Measurements from ENCODE around the gene ANTXR1. TPM values are rescaled to one million over a fixed set of nuclear protein-coding genes. Genes with fewer than 3 reads are reported as not detected.

ANTXR1 gene
- total RNA-seq, 1 donor from 2014 or later = not detected

GRCh38 chr2:69291721-69292120, 278.7 kb downstream of the ANTXR1 start:
- no peaks in the 10 kb centered on the region for H3K36me3 Mint-ChIP-seq (ENCODE audit: low read depth)
- ATAC-seq (ENCODE audit: low read depth) (no peak), DNase-seq (no peak)
- no peak overlapping the region for H3K4me3 Mint-ChIP-seq
- intact Hi-C loops (cut with micrococcal nuclease) = no loop called here
- no peaks in the 10 kb centered on the region for H3K9me3 Mint-ChIP-seq
- TF ChIP-seq CTCF (IDR thresholded peaks at IDR 0.05) = no peak
- no peak overlapping the region for H3K27ac Mint-ChIP-seq
- ChIA-PET POLR2A (no interaction called here), CTCF (interaction anchor here (1.5 kb wide), 1 partner anchor 15 kb away, joined by 3 read pairs; no protein-coding TSS in a partner anchor)
- no peaks in the 10 kb centered on the region for H3K4me1 Mint-ChIP-seq
- H3K27me3 Mint-ChIP-seq = peaks cover 2% of the 10 kb centered on the region

DNA sequence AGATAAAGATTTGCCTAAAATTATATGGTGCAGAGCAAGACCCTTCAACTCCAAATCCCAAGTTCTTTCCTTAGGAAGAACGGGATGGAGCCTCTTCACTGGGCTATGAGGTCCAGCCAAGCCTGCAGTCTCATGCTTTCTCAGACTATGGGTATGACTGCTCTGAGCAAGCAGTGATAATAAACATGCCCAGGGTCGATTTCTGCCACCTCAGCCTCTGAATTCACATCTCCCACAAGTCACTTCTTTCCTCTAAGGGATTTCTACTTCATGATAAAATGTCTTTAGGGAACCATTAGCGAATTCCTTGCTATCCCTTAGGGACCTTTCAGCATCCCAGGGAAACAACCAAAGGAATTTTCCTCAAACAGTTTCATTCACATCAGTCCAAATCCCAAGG, 279.3 kb downstream of the ANTXR1 start:
- H3K27ac Mint-ChIP-seq = no peak overlapping the region
- POLR2A ChIA-PET = no interaction called here
- H3K9me3 Mint-ChIP-seq = no peaks in the 10 kb centered on the region
- TF ChIP-seq CTCF (IDR thresholded peaks at IDR 0.05) = no peak
- DNase-seq (no peak), ATAC-seq (ENCODE audit: low read depth) (no peak)
- no peaks in the 10 kb centered on the region for H3K36me3 Mint-ChIP-seq (ENCODE audit: low read depth)
- intact Hi-C loops (cut with micrococcal nuclease) = no loop called here
- H3K4me1 Mint-ChIP-seq = no peaks in the 10 kb centered on the region
- H3K4me3 Mint-ChIP-seq = no peak overlapping the region
- H3K27me3 Mint-ChIP-seq = peaks cover 2% of the 10 kb centered on the region
- CTCF ChIA-PET = no interaction called here

GRCh38 chr2:69296421-69296820, 283.4 kb downstream of the ANTXR1 start:
- H3K4me3 Mint-ChIP-seq = no peak overlapping the region
- no peaks in the 10 kb centered on the region for H3K36me3 Mint-ChIP-seq (ENCODE audit: low read depth)
- no peak overlapping the region for H3K27ac Mint-ChIP-seq
- no peak for TF ChIP-seq CTCF (IDR thresholded peaks at IDR 0.05)
- ChIA-PET CTCF (no interaction called here), POLR2A (no interaction called here)
- DNase-seq (no peak), ATAC-seq (ENCODE audit: low read depth) (no peak)
- no peaks in the 10 kb centered on the region for H3K9me3 Mint-ChIP-seq
- H3K4me1 Mint-ChIP-seq = no peaks in the 10 kb centered on the region
- intact Hi-C loops (cut with micrococcal nuclease) = no loop called here
- H3K27me3 Mint-ChIP-seq = peaks cover 5% of the 10 kb centered on the region

DNA sequence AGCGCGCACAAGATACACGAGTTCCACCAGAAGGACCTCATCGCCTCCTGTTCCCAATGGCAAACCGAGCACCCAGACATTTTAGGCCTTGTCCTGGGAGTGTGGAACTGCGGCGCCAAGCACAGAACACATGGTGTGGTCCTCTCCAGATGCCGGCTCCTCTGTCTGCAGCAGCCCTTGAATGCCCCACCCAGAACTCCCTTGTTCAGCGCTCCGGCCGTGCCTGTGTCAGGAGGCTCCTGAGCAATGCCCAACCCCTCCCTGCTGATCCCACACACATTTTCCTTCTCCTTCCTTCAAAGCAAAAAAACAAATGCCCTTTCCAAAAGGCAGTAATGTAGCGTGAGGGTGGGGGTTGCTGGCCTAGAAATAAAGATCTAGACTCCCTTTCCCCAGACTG, 284.2 kb downstream of the ANTXR1 start:
- Mint-ChIP-seq H3K27ac (no peak overlapping the region), H3K9me3 (no peaks in the 10 kb centered on the region), H3K4me3 (no peak overlapping the region), H3K36me3 (ENCODE audit: low read depth) (no peaks in the 10 kb centered on the region), H3K4me1 (no peaks in the 10 kb centered on the region), H3K27me3 (peaks cover 7% of the 10 kb centered on the region)
- no peak for TF ChIP-seq CTCF (IDR thresholded peaks at IDR 0.05)
- ATAC-seq (ENCODE audit: low read depth) (no peak), DNase-seq (no peak)
- ChIA-PET CTCF (no interaction called here), POLR2A (no interaction called here)
- intact Hi-C loops (cut with micrococcal nuclease) = no loop called here

GRCh38 chr2:69298261-69298660, 285.3 kb downstream of the ANTXR1 start:
- intact Hi-C loops (cut with micrococcal nuclease) = no loop called here
- no peaks in the 10 kb centered on the region for H3K4me1 Mint-ChIP-seq
- TF ChIP-seq CTCF (IDR thresholded peaks at IDR 0.05) = no peak
- DNase-seq (no peak), ATAC-seq (ENCODE audit: low read depth) (no peak)
- CTCF ChIA-PET = no interaction called here
- H3K9me3 Mint-ChIP-seq = no peaks in the 10 kb centered on the region
- H3K27ac Mint-ChIP-seq = no peak overlapping the region
- H3K27me3 Mint-ChIP-seq = peaks cover 12% of the 10 kb centered on the region
- no peak overlapping the region for H3K4me3 Mint-ChIP-seq
- POLR2A ChIA-PET = no interaction called here
- H3K36me3 Mint-ChIP-seq (ENCODE audit: low read depth) = no peaks in the 10 kb centered on the region

Measured in activated B cell treated with CpG ODN at 0.5 μM for 24 hours (primary cell).